ENCODE data around the gene PNMT. TPM values are rescaled to one million over a fixed set of nuclear protein-coding genes. Genes with fewer than 3 reads are reported as not detected.

PNMT gene
- total and polyA plus RNA-seq, 2 donors (not counting 3 experiments of a cell fraction or from before 2014, with no cell fraction given), result 0.11 TPM; not detected in 1

DNA sequence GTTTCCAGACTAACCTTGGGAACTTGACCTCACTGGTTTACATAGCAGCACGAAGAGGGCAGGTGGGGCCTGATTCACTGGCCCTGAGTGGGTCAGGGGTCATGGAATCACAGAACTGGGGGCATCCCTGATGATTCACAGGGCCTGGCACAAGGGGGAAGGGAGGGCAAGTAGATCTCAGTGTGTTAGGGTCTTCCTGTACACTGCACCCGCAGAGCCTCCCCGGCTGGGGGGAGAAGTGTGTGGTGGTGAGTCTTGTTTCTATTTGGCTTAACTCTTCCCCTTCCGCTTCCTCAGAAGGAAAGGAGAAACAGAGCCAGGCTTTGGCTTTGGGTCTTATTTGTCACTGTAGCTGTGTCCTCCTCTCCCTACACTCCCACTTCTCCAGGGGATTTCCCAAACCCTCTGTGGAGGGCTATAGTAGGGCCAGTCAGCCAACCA is 27.6 kb upstream of the PNMT start:
- CTCF ChIA-PET, result interaction anchor here (1.2 to 5.2 kb wide), 5 partner anchors 14 to 31 kb away, joined by 3 to 25 read pairs (median 5); no protein-coding TSS in a partner anchor

More for the DNA sequence above, 27.6 kb upstream of the PNMT start:
- Histone ChIP-seq H3K79me2 (ENCODE audit: control insufficient read depth, insufficient read depth, low read length) (peaks cover 26% of the 10 kb centered on the region), H3K27me3 (ENCODE audit: control insufficient read depth in 2 of 2, insufficient read depth in 2 of 2, low read length in 2 of 2) (no peaks in the 10 kb centered on the region), H4K20me1 (replicated peaks; ENCODE audit: control insufficient read depth, extremely low read depth, insufficient read depth, low read length) (no peaks in the 10 kb centered on the region), H3K9me1 (replicated peaks; ENCODE audit: control insufficient read depth, extremely low read depth, insufficient read depth, low read length) (no peaks in the 10 kb centered on the region), H3K9me3 (replicated peaks; ENCODE audit: control insufficient read depth, insufficient read depth, low read length) (no peaks in the 10 kb centered on the region), H3K27ac (ENCODE audit: insufficient read depth, low read depth, low read length) (no peak overlapping the region), H3K4me1 (ENCODE audit: control insufficient read depth, extremely low read depth, insufficient read depth, low read length) (peaks cover 22% of the 10 kb centered on the region), H3K4me3 (replicated peaks in 1 of 3; ENCODE audit: insufficient read depth in 1 of 3, low read depth in 1 of 3, low read length in 3 of 3) (no peak overlapping the region), H3K9ac (replicated peaks; ENCODE audit: extremely low read depth, insufficient read depth, low read length) (no peak overlapping the region), H2AFZ (ENCODE audit: low read depth, low read length) (no peak overlapping the region), H3K4me2 (ENCODE audit: insufficient read depth, low read length) (no peak overlapping the region), H3K36me3 (ENCODE audit: control insufficient read depth in 2 of 2, extremely low read depth in 1 of 2, insufficient read depth in 2 of 2, low read length in 2 of 2) (no peaks in the 10 kb centered on the region)
- TF ChIP-seq, protein P1, sequence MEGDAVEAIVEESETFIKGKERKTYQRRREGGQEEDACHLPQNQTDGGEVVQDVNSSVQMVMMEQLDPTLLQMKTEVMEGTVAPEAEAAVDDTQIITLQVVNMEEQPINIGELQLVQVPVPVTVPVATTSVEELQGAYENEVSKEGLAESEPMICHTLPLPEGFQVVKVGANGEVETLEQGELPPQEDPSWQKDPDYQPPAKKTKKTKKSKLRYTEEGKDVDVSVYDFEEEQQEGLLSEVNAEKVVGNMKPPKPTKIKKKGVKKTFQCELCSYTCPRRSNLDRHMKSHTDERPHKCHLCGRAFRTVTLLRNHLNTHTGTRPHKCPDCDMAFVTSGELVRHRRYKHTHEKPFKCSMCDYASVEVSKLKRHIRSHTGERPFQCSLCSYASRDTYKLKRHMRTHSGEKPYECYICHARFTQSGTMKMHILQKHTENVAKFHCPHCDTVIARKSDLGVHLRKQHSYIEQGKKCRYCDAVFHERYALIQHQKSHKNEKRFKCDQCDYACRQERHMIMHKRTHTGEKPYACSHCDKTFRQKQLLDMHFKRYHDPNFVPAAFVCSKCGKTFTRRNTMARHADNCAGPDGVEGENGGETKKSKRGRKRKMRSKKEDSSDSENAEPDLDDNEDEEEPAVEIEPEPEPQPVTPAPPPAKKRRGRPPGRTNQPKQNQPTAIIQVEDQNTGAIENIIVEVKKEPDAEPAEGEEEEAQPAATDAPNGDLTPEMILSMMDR (IDR thresholded peaks at IDR 0.05; ENCODE audit: extremely low read depth in 1 of 2, insufficient read depth in 1 of 2, low read depth in 1 of 2, low read length in 2 of 2), result no peak
- TF ChIP-seq POLR2A (IDR thresholded peaks at IDR 0.05; ENCODE audit: low read depth, low read length), result no peak
- TF ChIP-seq MYC (IDR thresholded peaks at IDR 0.05; ENCODE audit: low read depth, low read length), result no peak
- TF ChIP-seq EZH2 (IDR thresholded peaks at IDR 0.05; ENCODE audit: borderline replicate concordance, low read depth, low read length, severe bottlenecking), result no peak
- no peak for TF ChIP-seq GATA2 (IDR thresholded peaks at IDR 0.05; ENCODE audit: insufficient read depth, insufficient read length, low read depth, low read length)
- TF ChIP-seq FOS (IDR thresholded peaks at IDR 0.05; ENCODE audit: borderline replicate concordance, insufficient read depth, low read length), result no peak
- TF ChIP-seq JUN (IDR thresholded peaks at IDR 0.05; ENCODE audit: borderline replicate concordance, insufficient read depth, insufficient read length, low read depth), result no peak
- TF ChIP-seq POLR2AphosphoS5 (IDR thresholded peaks at IDR 0.05; ENCODE audit: insufficient read depth, low read depth, low read length), result no peak
- TF ChIP-seq, protein P2, sequence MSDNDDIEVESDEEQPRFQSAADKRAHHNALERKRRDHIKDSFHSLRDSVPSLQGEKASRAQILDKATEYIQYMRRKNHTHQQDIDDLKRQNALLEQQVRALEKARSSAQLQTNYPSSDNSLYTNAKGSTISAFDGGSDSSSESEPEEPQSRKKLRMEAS (IDR thresholded peaks at IDR 0.05; ENCODE audit: insufficient read depth, insufficient read length), result no peak
- dilution Hi-C loops (cut with MboI; ENCODE audit: extremely low pct_ligation_motif_present, low sequenced_read_pairs), result no loop called here
- intact Hi-C loops (cut with micrococcal nuclease), result no loop called here
- DNase-seq (ENCODE audit: low read depth, low spot score), result no peak
- POLR2A ChIA-PET, result no interaction called here
- BruUV-seq (replicated peaks), result no TSS peak
- FAIRE-seq, result no peak

Measured in endothelial cell of umbilical vein (primary cell).